8988T (cell line): ENCODE results near the gene COL4A2.

ENCODE experiments used
- DNase-seq: peaks from one replicate; pipeline ENCODE4 v3.0.0; 2011

Gene COL4A2

GRCh38 chr13:110323172-110323891, 16.2 kb downstream of the COL4A2 start:
- DNase-seq, result no peak

DNA sequence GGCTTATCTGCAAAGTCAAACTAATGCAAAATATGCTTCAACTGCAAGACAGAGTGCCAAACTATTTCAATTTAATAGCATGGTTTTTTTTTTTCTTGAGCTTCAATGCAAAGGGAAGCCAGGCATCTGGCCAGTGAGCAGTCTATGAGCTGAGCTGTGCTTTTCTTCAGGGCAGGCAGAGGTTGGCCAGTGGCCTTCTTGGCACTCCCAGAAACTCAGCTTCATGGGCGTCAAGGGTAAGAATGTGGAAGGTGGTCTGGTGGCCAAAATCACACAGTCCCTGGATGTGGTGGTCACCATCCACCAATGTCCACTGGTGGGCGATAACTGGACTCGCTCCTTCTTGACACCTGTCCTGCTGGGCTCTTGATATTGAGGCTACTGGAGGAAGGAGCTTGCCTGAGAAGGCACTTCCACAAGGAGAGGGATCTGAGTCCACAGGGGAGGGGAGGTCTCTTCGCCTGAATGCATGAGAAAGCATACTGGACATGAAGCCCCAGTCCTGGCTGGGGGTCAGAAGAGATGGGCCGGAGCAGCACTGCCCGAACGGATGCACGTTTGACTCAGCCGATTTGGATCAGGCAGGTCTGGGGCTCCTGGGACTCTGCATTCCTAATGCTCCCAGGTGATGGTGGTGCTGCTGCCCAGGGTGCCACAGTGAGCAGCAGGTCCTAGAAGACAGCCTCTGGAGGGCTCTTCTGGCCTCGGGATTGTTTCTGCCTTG, 17.1 kb downstream of the COL4A2 start:
- no peak for DNase-seq

DNA sequence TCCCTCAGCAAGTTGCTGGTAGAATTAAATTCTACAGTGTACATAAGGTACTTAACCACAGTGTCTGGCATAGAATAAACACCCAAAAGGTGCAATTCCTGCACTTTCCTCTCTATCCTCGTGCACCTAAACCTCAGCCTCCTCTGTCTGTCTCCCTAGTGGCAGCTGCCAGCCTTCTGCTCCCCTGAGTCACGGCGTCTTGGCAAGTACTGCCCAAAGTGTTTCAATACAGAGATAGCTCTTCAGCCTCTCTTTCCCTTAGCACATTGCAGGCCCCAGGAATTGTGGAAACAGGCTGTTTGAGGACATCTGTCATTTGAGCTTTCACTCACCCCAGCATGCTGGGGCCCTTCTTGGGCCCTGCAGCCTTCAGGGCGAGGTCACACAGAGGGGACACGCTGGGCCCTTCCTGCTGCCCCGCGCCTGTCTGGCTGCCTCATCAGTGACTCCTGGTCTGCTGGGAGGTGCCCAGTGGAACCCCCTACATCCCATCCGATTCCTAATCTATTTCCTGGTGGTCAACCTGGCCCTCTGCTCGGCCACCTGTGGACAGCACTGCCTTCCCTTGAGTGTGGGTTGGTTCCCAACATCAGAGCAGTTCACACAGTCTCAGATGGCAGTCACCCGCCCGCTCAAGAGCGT, 19.3 kb downstream of the COL4A2 start:
- DNase-seq, result no peak

- no peak for DNase-seq
These were observed 20.1 kb downstream of the COL4A2 start for GRCh38 chr13:110327051-110327721.

DNA sequence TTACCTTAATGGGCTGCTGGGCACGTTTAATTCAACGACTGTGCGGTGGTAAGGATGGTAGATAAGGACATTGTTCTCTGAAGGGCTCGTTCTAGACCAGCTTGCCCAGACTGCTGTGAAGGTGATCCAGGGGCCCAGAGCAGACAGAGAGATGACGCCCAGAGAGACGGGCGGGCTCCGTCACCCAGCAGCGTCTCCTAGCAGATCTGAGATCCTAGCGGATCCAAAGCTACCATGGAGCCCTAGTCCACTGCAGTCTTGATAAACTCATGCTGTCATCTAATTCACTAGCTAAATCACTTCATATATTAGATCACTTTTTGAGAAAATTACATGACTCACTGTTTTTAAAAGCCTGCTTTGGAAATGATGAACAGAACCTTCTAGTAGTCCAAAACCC, 21.5 kb downstream of the COL4A2 start:
- no peak for DNase-seq

GRCh38 chr13:110329258-110329657, 22.2 kb downstream of the COL4A2 start:
- DNase-seq, result no peak

DNA sequence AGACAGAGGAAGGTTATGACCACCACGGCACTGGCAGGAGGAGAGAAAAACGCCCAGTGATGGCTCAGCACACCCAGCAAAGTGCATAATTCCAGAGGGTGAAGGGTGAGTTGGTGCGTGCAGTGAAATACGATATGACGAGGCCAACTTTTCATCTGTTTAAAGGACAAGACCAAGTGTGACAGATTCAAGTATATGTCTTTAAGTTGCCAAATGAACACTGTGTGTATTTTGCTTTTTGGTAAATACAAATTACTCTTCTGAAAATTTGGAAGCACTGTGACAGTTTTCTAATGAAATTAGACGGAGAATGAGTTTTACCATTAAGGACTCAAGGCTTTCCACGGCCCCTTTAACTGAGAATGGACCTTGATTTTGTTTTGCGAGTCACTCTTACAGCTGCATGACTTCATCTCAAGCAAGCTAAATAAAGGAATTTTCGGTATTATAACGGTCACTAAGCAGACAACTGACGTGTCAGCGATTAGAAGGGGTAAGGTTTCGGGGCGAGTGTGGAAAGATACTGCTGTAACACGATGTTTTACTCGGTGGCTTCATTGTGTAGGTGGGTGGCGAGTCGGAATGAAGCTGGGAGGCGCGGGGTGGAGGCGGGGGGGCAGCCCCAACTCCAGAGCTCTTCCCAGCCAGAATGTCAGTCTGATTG, 22.8 kb downstream of the COL4A2 start:
- DNase-seq, result no peak

- no peak for DNase-seq
These were observed 23.5 kb downstream of the COL4A2 start for GRCh38 chr13:110330491-110331011.

DNA sequence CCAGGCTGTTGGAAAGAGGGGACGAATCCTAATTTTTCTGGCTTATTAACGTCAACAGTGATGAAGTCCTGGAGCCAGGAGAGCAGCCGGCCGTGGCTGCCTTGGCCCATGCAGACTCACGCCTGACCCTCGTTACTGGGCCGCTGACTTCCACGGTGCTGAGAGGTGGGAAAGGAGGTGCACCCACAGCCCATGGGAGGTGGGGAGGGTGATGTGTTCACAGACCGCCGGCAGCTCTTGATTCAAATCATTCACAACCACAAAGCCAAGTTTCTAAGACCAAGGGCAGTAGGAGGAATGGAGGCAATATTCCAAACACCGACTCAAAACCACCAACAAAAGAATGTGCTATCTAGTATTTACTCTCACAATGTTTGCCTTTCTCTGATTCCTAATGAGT, 24.3 kb downstream of the COL4A2 start:
- no peak for DNase-seq

DNA sequence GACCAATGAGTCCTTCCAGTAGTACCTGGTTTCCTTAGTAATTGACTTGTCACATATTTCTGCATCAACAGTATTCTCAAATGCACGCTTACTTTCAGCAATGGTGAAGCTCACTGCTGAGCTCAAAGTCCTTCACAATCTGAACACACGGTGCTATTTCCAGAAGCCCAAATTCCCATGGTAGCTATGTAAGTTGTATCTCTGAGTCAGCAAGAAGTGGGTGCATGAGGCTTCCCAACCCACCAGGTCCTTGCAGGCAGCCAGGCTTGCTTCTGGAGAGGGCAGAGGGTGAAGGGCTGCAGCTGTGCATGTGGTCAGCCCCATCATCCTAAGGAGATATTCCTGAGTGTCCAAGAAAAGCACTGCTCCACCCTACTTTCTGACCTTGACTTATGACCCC, 25.7 kb downstream of the COL4A2 start:
- DNase-seq, result no peak

DNA sequence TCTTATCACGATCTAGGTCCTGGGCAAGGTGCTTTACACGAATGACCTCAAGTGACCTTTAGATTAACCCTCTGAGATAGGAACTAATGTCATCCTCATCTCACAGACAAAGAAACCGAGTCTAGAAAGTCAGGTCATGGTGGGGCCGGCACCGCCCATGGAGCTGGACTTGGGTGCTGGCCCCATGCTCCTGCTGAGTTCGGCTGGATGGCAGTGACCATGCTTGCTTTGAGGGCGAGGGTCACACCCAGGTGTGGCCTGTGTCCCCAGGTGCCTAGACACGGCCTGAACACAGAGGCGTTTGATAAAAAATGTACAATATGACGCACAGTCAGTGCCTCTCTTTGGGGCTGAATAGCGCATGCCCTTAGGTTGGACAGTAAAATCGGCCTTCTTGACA, 26.8 kb downstream of the COL4A2 start:
- DNase-seq, result no peak

DNA sequence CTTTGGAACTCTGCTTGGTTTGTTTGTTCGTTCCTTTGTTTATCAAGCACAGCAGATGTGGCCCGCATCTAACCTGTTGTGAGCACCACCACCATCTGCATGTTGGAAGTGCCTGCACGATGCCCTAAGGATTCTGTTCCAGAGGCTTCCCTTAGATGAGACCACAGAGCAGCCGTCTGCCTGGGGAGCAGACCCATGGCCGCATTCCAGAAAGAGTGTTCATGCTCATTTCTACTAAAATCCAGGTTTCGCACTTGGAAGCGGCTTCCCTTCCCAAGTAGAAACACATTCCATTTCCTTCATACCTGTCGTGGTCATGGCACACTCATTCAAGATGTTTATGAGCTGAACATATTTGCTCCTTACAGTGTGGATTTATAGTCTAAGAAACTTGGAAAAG, 27.2 kb downstream of the COL4A2 start:
- DNase-seq, result no peak

- DNase-seq, result no peak
These were observed 27.9 kb downstream of the COL4A2 start for GRCh38 chr13:110334841-110335490.

- no peak for DNase-seq
These were observed 29.0 kb downstream of the COL4A2 start for GRCh38 chr13:110336108-110336507.

DNA sequence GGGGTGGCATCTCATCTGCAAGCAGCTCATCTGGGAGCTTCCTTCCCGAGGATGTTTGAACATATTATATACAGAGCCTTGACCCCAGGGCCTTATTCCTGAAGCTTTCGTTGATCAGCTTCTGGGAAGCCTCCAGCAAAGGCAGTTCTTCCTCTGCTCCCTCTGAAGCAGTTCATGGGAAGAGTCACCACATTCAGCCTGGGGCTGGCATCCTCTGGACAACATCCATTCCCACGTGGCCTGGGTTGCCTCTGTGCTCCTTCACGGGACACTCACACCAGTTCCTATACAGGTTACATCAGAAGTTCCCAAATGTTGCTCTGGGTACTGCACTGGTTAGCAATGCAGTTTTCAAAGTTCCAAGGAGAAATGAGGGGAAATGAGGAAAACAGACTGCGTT, 29.6 kb downstream of the COL4A2 start:
- DNase-seq, result no peak

- DNase-seq, result no peak
These were observed 30.2 kb downstream of the COL4A2 start for GRCh38 chr13:110337247-110337646.

GRCh38 chr13:110338441-110339101, 31.5 kb downstream of the COL4A2 start:
- DNase-seq, result no peak

GRCh38 chr13:110339263-110339662, 32.2 kb downstream of the COL4A2 start:
- no peak for DNase-seq

DNA sequence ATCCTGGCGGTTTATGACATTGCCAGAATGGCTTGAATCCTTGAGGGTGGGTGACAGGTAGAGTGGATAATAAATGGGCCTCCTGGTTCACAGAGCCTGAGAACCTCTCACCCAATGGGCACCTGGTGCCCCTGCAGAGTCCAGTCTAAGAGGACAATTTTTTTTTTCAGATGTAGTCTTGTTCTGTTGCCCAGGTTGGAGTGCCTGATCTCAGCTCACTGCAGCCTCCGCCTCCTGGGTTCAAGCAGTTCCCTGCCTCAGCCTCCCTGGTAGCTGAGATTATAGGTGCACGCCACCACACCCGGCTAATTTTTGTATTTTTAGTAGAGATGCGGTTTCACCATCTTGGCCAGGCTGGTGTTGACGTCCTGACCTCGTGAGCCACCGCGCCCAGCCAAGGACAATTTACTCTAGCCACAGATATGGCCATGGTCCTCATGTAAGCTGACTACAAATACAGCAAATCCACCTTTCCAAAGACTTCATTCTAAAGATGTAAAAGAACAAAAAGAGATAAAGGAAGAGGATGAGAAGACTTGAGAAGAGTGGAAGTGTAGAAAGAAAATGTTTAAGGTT, 33.0 kb downstream of the COL4A2 start:
- DNase-seq, result no peak

GRCh38 chr13:110340812-110341444, 33.8 kb downstream of the COL4A2 start:
- no peak for DNase-seq
